NCI-H1105 (cell line): Measurements from ENCODE around the gene KCNN4.

Experiments used
- DNase-seq: peaks from one replicate; lab custom pipeline; 2025; lab: John Stamatoyannopoulos, UW

KCNN4 gene

GRCh38 chr19:43748205-43748594, 32.6 kb downstream of the KCNN4 start:
- DNase-seq, result no peak

DNA sequence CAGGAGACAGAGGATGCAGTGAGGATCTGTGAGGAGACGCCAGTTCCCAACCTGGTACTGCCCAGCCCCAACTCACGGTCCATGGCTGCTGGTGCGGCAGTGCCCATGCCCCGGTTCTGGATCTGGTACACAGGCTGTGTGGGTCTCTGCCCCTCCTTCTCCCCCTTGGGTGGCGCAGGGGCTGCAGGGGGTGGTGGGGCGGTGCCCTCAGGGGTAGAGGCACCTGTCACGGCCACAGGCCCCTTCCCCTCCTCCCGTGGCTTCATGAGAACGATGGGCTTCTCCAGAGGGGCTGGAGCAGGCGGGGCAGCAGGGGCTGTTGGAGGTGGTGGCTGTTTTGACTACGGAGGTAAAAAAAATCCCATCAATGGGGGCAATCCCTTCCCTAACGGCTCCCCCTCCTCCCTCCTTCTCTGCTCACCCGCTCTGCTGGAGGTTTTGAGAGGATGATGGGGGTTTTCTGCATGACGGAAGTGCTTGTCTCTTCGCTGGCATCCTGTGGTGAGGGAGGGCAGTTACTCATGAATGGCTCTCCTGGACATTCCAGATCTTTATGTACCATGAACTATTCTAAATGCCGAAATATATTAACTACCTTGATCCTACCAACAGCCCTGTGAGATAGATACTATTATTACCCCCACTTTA, 33.1 kb downstream of the KCNN4 start:
- DNase-seq, result no peak

DNA sequence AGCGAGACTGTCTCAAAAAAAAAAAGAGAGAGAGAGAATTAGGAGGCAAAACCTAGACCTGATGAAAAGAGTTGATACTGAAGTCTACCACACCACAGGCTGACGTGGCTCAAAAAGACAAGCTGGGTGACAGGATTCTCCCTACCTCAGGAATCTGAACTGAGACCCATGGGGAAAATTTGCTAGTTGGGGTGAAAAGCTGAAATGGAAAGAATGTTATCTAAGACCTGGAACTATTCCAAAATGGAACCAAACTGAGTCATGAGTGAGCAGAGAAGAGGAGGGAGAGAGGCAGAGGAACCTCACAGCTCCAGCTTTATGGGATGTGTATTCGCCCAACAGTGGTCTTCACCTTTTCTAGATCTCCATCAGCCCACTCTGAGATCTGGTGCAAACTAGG, 37.7 kb downstream of the KCNN4 start:
- no peak for DNase-seq

DNA sequence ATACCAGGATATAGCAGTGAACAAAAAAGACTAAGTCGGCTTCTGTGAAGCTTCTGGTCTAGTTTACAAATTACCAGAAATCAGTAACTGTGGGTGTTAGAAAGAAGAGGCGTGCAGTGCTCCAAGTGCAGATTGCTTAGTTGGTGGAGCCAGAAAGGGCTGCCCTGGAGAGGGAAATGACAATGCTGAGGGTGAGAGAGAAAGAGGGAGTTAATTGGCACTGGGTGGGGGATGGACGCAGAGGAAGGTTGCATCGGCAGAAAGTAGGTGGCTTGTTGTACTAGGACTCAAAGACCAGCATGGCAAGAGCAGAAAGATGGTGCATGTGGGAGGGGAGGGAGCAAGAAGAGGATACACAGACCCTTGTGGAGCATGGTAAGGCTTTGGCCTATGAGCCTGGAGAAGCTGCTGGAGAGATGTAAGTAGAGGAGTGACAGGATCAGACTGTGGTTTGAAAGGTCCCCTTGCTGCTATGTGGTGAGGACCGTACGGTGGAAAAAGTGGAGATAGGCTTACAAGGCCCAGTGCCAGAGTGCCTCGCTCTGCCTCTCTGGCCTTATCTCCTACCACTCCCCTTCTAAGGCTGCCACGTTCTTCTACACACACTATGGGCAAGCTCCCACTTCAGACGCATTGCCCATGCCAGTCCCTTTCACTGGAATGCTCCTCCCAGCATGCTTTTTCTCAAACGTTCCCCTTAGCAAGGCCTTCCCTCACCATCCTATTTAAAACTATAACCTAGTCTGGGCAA, 39.5 kb downstream of the KCNN4 start:
- DNase-seq, result no peak

- DNase-seq, result no peak
These were observed 41.1 kb downstream of the KCNN4 start for GRCh38 chr19:43739439-43740235.

DNA sequence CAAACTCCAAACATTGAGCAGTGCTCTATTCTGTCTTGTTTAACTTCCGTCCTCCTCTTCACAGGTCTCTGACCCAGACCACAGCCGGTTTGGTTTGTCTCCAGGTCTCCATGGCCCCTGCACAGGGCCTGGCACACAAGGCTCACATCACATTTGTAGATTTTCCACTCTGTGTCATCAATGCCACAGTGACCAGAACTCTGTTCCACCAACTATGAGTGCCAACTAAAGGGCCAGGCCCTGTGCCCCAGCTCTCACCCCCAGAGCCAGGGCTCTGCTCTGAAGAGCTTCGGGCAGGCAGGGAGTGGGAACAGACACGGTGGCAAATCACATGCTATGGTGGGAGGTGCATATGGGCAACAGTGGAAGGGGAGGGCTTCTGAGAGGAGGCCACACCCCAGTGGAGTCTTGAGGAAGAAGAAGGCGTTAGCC, 42.0 kb downstream of the KCNN4 start:
- no peak for DNase-seq

DNA sequence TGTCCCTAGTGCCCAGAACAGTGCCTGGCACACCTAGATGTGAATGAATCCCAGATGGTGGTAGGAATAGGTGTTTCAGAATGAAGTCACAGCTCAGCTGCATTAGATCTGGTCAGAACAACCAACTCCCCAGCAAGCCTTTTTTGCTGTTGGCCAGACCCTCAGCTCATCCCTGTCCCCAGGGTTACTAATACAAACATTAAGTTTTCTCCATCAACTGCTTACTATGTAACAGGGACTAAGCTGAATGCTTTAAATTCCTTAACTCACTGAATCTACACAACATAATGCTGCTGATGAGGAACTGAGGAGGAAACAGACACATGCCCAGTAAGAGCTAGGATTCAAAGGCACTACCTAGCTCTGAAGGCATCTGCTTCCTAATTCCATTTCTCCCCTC, 44.8 kb downstream of the KCNN4 start:
- DNase-seq, result no peak

DNA sequence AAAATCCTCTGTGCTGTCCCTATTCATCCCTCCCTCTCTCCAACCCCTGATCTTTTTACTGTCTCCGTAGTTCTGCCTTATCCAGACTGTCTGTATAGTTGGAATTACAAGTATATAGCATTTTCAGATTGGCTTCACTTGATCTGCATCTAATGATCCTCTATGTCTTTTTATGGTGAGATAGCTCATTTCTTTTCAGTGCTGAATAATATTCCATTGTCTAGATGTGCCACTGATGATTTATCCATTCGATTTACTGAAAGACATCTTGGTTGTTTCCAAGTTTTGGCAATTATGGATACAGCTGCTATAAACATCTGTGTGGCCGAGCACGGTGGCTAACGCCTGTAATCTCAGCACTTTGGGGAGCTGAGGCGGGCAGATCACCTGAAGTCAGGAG, 45.8 kb downstream of the KCNN4 start:
- DNase-seq, result no peak

- no peak for DNase-seq
These were observed 48.9 kb downstream of the KCNN4 start for GRCh38 chr19:43731846-43732245.

- DNase-seq, result no peak
These were observed 49.4 kb downstream of the KCNN4 start for GRCh38 chr19:43731346-43731745.

DNA sequence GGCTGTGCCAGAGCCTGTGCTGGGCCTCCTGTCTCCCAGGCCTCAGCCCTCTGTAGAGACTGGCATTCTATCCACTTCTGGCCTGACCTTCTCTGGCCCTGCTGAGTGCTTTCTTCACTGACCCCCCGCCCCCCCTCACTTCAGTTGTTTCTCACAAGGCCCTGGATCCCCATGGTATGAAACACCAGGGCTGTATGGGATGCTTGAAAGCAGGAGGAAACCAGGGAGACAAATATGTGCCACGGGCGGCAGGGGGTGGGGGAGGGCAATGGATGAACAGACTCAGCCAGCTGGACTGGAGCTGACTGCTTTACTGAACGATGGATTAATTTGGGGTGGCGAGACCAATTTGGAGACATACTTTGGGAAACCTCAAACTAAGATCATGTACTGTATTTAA, 50.9 kb downstream of the KCNN4 start:
- DNase-seq, result no peak

DNA sequence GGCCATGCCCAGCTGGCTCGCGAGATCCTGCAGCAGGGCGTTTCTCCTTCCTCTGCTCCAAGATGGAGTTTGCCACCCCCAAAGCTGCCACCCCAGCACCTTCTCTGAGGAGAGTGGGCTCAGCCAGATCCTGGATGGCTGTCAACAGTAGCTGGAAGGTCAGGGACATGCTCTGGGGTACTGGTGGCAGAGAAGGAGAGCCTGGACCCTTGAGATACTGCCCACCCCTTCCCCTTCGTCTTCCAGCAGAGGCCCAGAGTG, 53.2 kb downstream of the KCNN4 start:
- DNase-seq, result no peak

DNA sequence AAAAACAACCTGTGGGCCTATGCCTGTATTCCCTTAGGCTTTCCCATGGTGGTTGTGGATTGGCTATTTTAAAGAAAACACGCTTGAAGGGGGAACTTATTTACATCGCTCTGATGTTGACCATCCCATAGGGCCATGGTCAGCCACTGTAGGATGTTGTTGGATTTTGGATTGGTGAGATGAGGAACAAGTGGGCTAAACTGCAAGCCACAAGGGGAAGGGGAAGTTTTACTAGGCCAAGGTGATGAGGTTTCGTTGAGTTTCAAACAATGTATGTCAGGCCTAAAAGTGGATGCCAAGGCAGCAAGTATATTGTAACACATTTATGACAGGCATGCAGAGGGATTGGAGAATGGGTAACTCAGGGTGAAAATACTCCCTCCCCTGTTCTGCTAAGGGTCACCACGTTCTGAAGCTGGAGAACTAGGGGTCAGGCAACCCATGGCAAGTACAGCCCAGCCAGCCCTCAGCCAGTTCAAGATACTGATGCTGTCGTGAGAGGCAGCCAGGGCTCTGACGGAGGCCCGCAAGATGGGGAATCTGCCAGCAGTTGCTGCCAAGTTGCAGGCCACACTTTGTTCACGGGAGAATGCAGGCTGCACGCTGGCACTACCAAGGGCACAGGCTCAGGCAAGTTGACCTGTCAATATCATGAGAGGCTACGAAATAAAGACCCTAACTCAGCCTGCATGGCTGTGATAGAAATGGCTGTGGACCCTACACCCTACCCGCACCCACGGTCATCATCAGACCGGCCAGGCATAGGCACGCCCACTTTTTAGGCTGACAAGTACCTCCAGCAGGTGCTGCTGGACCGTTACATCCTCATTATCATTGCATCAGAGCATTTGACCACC, 53.8 kb downstream of the KCNN4 start:
- no peak for DNase-seq

DNA sequence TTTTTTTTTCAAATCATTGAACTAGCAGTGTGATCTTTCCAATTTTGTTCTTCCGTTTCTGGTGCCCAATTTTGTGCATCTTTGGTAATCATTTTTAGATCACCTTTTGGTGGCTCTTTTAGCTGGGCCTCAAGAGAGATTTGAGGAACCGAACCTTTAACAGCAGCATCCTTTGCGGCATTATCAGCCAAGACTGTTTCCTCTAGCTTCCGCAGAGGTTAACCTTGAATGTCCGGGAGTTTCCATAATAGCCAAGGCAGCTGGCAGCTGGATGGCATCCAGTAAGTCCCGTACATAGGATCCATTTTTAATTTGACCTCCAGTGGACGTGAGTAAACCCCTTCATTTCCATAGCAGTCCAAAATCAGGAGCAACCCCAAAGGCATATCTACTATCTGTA, 55.3 kb downstream of the KCNN4 start:
- no peak for DNase-seq

- DNase-seq, result no peak
These were observed 55.9 kb downstream of the KCNN4 start for GRCh38 chr19:43724896-43725295.

DNA sequence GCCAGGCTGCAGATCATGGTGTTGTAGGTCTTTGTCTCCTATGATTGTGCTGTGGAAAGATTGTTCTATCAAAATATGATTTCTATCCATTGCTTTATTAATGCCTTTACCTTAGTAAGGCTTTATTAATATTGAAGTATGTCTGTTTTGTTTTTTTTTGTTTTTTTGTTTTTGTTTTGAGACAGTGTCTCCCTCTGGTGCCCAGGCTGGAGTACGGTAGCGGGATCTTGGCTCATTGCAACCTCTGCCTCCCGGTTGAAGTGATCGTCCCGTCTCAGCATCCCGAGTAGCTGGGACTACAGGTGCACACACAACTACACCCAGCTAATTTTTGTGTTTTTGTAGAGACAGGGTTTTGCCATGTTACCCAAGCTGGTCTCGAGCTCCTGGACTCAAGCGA, 57.2 kb downstream of the KCNN4 start:
- no peak for DNase-seq

DNA sequence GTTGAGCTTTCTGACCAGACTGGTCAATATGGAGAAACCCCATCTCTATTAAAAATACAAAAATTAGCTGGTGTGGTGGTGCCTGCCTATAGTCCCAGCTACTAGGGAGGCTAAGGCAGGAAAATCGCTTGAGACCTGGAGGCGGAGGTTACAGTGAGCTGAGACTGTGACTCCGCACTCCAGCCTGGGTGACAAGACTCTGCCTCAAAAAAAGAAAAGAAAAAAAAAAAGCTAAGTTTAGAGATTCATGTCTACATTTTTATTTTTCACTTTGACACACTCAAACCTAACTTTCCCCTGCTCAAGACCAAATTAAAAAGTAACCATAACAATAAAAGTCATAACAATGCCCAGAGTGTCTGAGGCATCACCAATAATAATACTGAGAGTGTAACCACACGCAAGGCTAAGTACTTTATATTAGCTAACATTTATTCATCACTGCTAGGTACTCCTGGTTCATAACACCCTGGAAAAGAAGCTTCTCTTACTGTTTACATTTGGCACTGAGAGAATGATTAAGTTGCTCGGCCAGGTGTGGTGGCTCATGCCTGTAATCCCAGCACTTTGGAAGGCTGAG, 59.2 kb downstream of the KCNN4 start:
- no peak for DNase-seq

- no peak for DNase-seq
These were observed 59.8 kb downstream of the KCNN4 start for GRCh38 chr19:43720936-43721335.

DNA sequence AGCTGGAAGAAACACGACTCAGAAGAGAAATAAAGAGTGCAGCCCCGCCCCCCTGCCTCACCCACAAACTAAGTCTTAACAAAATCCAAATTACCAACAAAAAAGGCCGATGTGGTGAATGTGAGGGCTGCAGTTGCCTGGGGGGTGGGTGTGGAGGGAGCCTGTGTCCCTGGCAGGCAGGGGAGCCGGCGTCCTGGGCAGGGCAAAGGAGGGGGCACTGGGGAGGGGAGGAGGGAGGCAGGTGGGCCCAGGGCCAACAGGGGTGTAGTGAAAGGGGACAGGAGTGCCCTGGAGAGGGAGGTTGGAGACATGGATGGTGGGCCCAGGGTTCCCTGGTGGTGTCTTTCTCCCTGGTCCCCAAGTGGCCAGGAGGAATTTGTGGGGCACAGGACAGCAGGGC, 60.9 kb downstream of the KCNN4 start:
- no peak for DNase-seq

- DNase-seq, result no peak
These were observed 61.4 kb downstream of the KCNN4 start for GRCh38 chr19:43719378-43719868.

DNA sequence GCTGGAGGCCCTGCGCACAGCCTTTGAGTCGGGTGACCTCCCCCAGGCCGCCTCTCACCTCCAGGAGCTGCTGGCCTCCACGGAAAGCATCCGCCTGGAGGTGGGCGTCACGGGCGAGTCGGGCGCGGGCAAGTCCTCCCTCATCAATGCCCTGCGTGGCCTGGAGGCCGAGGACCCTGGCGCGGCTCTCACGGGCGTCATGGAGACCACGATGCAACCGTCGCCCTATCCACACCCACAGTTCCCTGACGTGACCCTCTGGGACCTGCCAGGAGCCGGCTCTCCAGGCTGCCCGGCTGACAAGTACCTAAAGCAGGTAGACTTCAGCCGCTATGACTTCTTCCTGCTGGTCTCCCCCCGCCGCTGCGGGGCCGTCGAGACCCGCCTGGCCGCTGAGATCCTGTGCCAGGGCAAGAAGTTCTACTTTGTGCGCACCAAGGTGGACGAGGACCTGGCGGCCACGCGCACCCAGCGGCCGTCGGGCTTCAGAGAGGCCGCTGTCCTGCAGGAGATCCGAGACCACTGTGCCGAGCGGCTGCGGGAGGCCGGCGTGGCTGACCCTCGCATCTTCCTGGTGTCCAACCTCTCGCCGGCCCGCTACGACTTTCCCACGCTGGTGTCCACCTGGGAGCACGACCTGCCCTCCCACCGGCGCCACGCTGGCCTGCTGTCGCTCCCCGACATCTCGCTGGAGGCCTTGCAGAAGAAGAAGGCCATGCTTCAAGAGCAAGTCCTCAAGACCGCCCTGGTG, 62.0 kb downstream of the KCNN4 start:
- DNase-seq, result no peak
